NCI-H1092 (cell line): ENCODE measurements around the gene ASPG.
A peak's percentile ranks its signal among the peaks of the same experiment; 100 is the strongest.

Experiments used
- DNase-seq: peaks from one replicate; lab custom pipeline; 2025; lab: John Stamatoyannopoulos, UW

Gene ASPG

GRCh38 chr14:104093366-104094055 lies 8.0 kb downstream of the ASPG start:
- no peak for DNase-seq

DNA sequence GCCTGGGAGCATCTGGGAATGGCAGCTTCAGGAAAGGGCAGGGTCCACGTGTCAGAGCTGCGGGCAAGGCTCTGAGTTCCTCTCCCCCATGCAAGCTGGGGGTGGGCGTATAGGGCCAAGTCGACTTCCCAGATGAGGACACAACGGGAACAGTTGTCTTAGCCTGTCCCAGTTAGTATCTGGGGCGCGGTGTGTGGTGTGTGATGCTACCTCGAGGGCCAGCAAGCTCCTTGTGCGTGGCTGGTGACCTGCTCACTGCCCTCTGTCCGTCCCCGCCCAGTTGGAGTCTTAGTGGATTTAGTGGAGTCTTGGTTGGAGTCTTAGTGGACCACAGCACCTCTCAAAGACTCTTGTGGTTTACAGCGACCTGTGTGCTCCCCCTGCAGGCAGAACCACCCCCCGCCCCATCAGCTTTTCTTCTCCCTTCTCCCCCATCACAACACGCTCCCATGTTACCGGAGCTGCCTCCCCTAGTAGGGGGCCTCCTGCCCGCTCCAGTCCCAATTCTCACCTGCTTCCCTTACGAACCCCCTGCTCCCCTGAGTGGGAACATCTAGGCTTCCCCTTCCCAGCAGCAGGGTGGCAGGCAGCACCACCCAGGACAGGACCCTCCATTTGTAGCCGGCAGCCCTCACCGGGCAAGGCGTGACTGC lies 8.7 kb downstream of the ASPG start:
- no peak for DNase-seq

GRCh38 chr14:104094709-104095425 lies 9.4 kb downstream of the ASPG start:
- DNase-seq, result peak; percentile 32

DNA sequence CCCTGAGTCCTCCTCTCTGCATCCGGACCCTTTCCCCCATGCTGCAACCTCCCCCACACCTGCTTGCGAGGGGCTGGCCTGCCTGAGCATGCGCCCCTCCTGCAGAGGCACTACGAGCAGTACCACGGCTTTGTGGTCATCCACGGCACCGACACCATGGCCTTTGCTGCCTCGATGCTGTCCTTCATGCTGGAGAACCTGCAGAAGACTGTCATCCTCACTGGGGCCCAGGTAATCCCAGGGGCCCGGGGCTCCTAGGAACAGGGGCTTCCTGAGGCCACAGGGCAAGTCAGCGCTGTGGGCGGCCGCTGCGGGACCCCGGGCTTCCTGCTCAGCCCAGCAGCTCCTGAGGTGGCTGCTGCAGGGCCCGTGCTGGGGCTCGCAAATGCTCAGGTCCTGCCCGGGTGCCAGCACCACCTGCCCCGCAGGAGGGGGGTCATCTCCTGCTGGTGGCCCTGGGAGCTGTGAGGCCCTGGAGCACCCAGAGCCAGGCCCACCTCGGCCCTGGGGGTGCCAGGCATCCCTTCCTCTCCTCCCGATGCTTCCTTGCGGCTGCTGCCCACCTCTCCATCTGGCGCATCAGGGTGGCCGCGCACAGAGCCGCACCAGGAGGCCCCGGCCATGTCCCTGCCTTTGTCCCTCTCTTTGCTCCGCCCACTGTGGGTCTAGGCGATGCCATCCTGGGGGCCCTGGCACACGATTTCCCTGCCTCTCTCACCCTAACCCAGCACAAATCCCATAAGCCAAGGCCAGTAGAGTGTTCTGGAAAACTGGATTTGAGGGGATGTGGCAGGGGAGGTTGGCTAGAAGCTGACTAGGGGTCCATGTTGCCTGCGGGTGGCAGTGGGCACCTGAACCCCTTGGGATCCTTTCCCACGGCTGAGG lies 10.2 kb downstream of the ASPG start:
- no peak for DNase-seq

DNA sequence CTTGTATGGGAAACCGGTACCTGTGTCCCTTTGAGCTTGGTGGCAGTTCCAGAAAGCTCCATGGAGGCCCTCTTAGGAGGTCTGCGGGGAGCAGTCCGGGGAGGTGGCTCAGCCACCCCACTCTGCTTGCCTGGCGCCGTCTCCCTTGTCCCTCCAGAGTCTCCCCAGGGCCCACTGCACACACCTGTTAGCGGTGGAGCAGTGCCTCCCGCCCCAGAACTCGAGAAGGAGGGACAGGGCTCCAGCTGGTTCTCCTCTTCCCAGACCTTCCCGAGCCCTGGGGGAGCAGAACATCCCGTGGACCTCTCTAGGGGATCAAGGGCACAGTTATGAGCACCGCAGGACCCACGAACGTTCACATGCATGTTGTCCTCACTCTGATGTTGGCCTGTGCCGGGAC lies 10.8 kb downstream of the ASPG start:
- no peak for DNase-seq

DNA sequence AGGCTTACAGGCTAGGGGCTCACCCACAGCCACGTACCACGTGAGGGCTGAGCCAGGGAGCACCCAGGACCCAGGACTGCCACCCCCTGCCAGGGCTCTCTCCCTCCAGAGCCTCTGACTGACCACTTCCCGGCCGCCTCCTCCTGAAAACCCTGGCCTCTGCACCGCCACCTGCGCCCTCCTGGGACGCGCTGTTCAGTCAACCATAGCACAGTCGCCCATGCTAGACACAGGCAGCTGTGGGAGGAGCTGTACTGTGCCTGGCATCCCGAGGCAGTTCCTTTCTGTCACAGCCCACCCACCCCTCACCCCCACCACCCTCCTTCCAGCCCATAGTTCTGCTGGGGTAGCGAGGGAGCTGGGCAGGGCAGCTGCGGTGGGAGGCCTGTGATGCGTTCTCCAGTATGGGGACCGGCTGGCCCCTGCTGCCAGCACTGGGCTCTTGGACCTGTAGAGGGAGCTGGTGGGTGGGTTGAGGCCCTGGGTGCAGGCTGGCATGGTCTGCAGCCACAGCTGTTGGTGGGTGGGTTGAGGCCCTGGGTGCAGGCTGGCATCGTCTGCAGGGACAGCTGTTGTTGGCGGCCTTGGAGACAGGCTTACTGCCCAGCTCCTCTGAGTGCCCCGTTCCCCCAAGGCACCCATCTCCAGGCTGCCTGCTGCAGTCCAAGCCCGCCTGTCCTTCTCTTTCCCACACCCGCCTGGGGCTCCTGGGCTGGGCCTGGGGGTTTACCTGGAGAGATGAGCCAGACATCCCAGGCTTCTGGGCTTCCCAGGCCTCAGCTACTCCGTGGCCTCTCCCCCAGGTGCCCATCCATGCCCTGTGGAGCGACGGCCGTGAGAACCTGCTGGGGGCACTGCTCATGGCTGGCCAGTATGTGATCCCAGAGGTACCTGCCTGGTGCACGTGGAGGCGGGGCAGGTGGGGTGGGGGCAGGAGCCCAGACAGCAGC lies 11.5 kb downstream of the ASPG start:
- DNase-seq, result no peak

GRCh38 chr14:104098272-104099095 lies 13.0 kb downstream of the ASPG start:
- DNase-seq, result no peak

- no peak for DNase-seq
Observed at GRCh38 chr14:104099096-104100041, 13.9 kb downstream of the ASPG start.

GRCh38 chr14:104100171-104101085 lies 14.9 kb downstream of the ASPG start:
- no peak for DNase-seq

- no peak for DNase-seq
Observed at GRCh38 chr14:104101086-104101621, 15.7 kb downstream of the ASPG start.

DNA sequence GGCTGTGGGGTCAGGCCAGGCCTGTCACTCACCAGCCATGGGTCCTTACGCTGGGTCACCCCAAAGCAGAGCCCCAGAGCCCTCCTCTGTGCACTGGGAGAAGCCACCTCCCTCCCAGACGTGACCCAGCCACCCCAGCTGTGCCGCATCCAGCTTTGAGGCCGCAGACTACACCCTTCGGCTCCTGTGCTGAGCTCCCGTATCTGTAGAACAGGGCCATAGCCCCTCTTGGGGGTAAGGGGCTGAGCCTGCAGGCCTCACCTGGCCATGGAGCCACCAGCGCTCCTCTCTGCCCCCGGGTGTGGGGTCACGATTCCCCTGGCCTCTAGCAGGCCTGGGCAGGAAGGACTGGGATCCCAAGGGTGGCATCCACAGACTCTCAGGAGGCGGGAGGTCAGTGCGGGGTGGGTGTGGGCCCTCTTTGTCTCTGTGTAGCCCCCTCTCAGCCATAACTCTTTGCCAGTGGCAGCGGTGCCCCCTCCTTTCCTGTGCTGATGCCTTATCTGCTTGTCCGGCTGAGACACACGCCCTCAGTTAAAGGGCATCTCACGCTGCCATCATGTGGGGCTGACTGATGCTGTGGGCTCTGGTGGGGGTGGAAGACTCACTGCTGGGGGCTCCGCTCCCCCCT lies 16.3 kb downstream of the ASPG start:
- DNase-seq, result no peak

GRCh38 chr14:104102282-104102914 lies 16.9 kb downstream of the ASPG start:
- DNase-seq, result no peak

GRCh38 chr14:104103061-104103445 lies 17.6 kb downstream of the ASPG start:
- no peak for DNase-seq

DNA sequence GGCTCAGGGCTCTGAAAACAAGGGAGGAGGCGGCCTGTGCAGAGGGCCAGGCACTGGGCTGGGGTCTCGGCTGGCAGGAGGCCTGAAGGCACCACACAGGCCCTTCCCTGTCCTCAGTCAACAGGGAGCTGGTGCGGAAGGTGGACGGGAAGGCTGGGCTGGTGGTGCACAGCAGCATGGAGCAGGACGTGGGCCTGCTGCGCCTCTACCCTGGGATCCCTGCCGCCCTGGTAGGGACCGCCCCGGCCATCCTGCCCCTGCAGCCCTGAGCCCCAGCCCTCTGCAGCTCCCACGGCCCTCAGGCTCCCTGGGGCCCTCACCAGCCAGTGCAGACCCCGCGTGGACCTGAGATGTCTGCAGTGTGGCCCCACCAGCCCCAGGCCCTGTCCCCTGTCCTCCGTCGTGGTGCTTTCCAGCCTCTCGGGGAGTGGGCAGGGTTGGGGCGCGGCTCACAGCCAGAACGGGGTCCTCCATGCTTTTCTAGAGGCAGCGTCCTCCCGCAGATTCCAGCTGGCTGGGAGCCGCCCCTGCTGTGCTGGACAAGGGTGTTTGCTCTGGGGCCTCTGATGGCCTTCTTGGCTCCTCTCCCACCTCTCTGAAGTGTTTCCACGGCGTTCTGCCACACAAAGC lies 18.1 kb downstream of the ASPG start:
- peak; percentile 84 for DNase-seq

GRCh38 chr14:104104076-104104901 lies 18.8 kb downstream of the ASPG start:
- DNase-seq, result peak; percentile 43
